Activated T-helper 9 cell treated with anti-CD3 and anti-CD28 coated beads, Interleukin-2, amount 50 U/mL, for 16 hours (primary cell): ENCODE data around the gene CLK3.
"Not testable (repeated sequence)": the region's sequence is repeated elsewhere in the genome, so short reads cannot be mapped to it uniquely, and the experiment has no call there.

Experiments used
- DNase-seq: peaks from one replicate; pipeline ENCODE4 v3.0.0-alpha.2; 2020; ENCODE audit warnings: low read depth

The CLK3 gene

DNA sequence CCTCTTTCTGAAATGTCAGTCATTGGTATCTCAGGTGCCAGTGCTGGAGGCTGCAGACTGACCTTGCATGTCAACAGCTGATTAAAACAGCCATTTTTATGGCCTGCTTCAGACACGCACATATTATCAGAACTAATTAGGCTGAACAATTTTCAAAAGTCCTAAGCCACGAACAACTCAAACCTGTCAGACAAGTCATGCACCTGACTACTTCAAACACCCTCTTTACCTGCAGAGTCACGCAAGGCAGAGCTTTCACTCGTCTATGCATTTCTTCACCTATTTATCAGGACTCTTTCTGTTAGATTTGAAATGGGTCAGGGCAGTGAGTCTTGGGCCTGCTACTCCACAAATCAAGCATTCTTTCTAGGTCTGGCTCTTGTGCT lies 26.7 kb downstream of the CLK3 start:
- no peak for DNase-seq

DNA sequence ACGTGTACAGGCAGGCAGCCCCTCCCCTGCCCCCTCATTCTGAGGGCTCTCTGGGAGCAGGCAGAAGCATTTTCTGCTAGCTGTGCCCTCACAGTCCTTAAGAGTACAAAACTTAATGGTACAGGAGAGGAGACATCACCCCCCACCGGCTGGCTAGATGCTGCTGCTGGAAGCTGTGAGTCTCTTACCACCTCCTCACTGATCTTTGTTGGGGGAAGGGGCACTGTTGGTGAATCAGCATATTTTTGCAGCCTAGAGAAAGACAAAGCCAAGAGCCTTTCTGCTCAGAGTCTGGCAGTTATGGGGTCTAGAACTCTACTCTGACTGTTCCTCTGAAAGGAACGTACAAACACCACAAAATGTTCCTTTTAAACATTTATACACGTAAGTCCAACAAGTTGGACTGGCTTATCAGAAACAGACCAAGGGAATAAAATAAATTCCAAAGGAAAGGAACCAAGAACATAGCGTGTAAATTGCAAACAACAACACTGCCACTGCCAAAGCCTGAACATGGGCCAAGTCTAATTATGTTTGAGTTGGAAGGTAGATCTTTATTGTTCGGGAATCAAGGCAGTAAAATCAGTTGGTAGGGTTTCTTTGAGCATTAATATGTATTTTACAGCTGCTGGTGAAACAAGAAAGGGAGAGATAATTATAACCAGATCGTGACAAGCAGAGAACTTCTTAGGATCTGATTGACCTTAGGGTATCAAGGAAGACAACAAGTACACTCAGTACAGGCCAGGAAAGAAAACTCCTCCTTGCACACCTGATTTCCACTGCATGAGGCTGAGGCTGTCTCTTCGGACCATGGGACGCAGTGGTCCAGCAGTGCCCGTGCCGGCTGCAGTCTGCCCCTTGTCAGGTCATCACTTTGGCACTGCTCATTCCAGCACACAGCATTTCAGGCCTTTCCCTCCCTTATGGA lies 27.4 kb downstream of the CLK3 start:
- no peak for DNase-seq

- DNase-seq, result no peak
Measured at GRCh38 chr15:74643665-74644204, 28.1 kb downstream of the CLK3 start.

DNA sequence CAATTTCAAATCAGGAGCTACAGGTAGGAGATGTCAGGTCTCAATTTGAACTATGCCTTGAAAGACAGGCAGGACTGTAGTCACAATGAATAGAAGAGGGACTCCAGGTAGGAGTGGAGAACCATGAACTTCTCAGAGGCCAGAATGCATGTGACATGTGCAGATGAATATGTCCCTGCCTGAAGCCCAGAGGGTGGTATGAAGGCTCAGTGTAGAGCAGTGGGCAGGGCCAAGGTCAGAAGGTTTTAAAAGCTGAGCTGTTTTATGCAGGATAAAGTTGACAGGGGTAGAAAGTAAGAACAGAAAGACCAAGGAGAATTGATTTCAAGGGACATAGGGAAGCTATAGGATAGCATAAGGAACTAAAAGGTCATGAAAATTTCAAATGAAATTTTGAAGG lies 30.8 kb downstream of the CLK3 start:
- no peak for DNase-seq

GRCh38 chr15:74648051-74648842 lies 32.6 kb downstream of the CLK3 start:
- no peak for DNase-seq

DNA sequence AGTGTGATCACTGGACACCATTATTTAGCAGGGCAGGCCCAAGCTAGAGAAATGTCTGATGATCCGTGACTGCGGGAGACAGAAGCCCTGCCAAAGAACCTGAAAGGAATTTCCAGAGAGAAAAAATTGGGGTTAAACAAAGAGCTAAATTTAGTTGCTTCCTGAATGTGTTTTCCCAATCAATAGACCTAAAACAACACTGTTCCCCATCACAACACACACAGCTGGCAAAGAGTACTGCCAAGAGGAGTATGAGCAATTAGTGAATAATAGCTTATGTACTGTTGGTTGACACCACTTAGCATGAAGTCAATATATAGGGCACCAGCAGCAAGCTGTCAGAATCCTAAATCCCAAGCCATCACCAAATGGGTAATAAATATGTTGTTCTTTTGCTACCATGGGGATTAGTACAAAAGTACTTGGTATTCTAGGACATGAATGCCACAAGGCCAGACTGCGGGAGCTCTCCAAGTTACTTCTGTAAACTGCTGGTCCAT lies 35.7 kb downstream of the CLK3 start:
- no peak for DNase-seq

- DNase-seq, result no peak
Measured at GRCh38 chr15:74653426-74654102, 37.9 kb downstream of the CLK3 start.

DNA sequence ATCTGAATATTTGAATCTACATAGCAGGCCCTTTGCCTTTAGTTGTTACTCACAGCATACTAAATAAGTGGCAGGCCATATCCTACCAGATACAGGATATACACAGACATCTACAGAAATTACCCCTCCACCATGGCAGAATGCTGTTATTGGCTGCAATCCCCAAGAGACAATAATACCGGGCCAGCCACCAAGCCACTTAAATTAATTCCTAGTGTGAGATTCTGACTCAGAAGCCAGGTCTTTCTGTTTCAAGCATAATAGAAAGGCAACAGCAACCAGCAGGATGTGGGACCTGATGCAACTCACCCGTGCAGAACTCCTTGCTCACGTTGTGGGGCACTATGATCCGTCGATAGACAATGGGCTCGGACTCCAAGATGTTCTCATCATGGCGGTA lies 39.8 kb downstream of the CLK3 start:
- no peak for DNase-seq

GRCh38 chr15:74656935-74657535 lies 41.4 kb downstream of the CLK3 start:
- no peak for DNase-seq

- DNase-seq, result no peak
Measured at GRCh38 chr15:74657846-74658245, 42.2 kb downstream of the CLK3 start.

DNA sequence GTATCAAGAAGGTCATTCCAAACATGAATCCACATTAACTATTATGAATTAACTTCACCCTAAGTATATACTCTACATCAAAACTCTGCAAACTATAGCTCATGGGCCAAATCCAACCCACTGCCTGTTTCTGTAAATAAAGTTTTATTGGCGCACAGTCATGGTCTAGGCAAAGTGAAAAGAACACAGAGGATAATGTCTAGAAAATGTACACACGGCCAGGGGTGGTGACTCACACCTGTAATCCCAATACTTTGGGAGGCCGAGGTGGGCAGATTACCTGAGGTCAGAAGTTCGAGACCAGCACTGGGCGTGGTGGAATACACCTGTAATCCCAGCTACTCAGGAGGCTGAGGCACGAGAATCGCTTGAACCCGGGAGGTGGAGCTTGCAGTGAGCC lies 45.6 kb downstream of the CLK3 start:
- DNase-seq, result not testable (repeated sequence)

DNA sequence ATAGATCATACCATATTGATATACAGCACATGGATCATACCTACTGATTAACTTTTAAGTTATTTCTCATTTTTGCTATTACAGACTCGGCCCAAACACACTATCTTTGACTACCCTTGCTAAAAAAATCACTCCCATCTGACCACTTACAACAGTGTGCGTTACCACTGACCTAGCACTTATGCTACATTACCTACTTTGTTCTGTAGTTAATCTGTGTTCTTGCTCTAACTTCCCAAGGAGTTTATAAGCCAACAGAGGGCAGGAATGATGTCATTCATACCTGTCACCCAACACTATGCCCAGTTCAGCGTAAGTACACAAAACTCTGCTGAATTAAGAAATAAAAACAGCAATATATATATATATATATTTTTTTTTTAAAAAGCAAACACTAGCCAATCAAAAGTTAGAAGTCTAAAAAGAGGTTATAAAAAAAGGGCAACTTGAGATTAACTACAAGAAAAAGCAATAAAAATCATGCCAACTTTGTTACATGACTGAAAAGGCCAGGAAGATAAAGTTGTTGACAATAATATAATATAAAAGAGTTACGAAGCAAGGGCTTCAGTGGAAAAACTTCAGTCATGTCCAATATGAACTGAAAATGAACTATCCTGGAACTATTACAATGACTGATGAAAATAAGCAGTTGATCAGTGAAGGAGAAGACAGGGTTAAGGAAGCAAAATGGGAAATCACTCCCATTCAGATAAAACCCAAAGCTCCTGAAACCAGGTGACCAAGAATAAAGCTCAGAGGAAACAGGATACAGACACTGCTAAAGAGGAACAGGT lies 46.6 kb downstream of the CLK3 start:
- no peak for DNase-seq

DNA sequence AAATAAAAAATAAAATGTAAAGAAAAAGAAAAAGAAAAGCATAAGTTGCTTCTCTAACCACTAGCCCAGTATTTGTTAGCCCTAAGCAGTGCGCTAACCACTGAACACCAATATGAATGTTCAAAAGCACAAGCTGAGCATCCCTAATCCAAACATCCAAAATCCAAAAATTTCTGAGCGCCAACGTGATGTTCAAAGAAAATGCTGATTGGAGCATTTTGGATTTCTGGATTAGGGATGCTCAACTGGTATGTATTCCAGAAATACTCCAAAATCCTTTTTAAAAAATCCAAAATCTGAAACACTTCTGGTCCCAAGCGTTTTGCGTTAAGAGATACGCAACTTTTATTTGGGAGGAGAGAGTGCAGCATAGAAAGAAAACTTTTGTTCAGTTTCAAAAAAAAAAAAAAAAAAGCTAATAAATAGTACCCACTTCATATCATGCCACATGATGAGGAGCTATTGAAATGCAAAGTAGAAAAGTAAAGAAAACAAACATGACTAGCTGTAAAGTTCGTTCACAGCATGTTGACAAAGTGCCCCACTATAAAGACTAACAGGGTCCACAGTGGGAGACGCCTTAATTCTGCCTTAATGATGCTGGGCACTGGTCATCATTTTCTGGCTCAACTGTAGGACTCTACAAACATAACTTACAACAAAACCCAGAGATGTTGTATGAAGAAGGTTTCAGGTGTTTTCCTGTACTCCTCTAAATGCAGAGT lies 47.8 kb downstream of the CLK3 start:
- no peak for DNase-seq

DNA sequence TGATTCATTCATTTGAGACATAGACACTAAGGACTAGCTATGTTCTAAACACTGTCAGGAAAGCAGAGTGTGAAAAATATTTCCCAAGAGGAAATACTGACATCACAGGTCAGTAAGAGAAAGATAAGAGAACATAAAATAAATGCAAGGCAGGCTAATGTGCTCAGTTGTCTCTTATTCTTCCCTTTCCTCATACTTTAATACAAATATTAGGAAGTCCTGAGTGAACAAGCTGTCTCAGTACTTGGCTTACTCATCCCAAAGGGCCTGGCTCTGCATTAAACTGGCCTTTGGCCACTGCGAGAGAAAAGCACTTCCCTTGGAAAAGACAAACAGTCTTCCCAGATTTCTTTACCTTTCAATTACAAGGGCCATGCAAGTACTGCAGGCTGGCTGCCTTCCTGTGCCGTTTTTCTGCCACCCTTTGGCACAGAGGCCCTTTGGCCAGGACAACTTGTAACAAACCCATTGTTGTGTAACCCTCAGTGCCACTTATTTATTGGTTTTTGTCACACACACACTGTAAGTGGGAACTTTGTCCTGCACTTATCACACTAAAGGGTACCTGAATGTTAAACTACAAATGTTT lies 48.5 kb downstream of the CLK3 start:
- no peak for DNase-seq

- DNase-seq, result no peak
Measured at GRCh38 chr15:74664670-74665069, 49.0 kb downstream of the CLK3 start.

DNA sequence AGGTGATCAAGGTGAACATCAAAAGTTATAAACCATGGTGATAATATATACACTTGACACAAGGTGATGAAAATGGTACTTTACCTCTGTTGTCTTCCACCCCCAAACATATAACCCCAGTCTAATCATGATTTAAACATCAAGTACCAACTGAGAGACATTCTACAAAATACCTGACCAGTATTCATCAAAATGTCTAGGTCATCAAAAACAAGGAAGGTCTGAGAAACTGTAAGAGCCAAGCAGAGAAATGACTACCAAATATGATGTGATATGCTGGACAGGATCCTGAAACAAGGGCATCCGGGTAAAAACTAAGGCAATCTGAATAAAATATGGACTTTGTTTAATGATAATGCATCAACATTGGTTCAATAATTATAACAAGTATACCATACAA lies 52.3 kb downstream of the CLK3 start:
- no peak for DNase-seq

DNA sequence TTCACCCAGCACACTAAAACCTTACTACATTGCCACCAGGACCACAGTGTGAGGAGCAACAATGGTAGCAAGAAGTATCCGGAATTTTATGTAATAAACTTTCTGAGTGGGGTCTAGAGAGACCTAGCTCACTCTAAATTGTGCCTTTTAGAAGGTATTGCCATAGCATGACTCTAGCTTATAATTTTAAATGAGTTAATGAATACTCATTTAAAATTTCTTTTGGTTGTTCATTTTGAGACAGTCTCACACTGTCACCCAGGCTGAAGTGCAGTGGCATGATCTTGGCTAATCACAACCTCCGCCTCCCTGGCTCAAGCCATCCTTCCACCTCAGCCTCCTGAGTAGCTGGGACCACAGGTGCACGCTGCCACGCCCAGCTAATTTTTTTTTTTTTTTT lies 54.0 kb downstream of the CLK3 start:
- no peak for DNase-seq

GRCh38 chr15:74674161-74674560 lies 58.5 kb downstream of the CLK3 start:
- DNase-seq, result no peak

DNA sequence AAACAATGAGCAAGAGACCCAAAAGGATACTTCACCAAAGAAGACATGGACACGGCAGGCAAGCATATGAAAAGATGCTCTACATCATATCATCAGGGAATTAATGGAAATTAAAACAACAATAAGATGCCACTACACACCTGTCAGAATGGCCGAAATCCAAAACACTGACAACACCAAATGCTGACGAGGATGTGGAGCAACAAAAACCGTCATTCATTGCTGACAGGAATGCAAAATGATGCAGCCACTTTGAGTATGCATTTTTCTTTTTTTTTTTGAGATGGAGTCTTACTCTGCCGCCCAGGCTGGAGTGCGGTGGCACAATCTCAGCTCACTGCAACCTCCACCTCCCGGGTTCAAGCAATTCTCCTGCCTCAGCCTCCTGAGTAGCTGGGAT lies 61.2 kb downstream of the CLK3 start:
- DNase-seq, result no peak
